Right atrium auricular region (tissue), 2 donors: ENCODE measurements around the gene MUCL1. TPM values are rescaled to one million over a fixed set of nuclear protein-coding genes. Genes with fewer than 3 reads are reported as not detected.

ENCODE experiments used
- DNase-seq: peaks from one replicate; pipeline ENCODE4 v3.0.0-alpha.2; 2019; ENCODE audit warnings: low spot score
- H3K27ac ChIP-seq, 2 donors: fragments of 200-600 bp; sonication (generic); 1 replicate in 1 of 2; 2 replicates in 1 of 2; pipeline ENCODE4 v1.5.1; 2016 to 2019
- H3K27me3 ChIP-seq, 2 donors: fragments of 200-600 bp; sonication (generic); one replicate each; pipeline versions ENCODE4 v1.5.1 to v1.6.0; 2017 to 2019
- H3K36me3 ChIP-seq: fragments of 200-600 bp; sonication (generic); one replicate; pipeline ENCODE4 v1.5.1; 2016
- H3K4me1 ChIP-seq, 2 donors: fragments of 200-600 bp; sonication (generic); one replicate each; pipeline versions ENCODE4 v1.5.1 to v1.6.0; 2017 to 2019
- H3K4me3 ChIP-seq, 2 donors: fragments of 200-600 bp; sonication (generic); 1 replicate in 1 of 2; 2 replicates in 1 of 2; pipeline ENCODE4 v1.5.1; 2017 to 2019; ENCODE audit warnings: mild to moderate bottlenecking in 1 of 2, moderate library complexity in 1 of 2
- H3K9me3 ChIP-seq, 2 donors: fragments of 200-600 bp; sonication (generic); one replicate each; pipeline ENCODE4 v1.5.1; 2019
- total RNA-seq, 2 donors: library from RNA; depleted of rRNA; stranded (reverse); fragments of >200 nt; gene quantifications; one replicate each; pipeline ENCODE4 v1.1.0, GENCODE V29; 2016
- TF ChIP-seq, protein P1 (sequence below), 2 donors: fragments of 200-600 bp; sonication (generic); IDR thresholded peaks; one replicate each; pipeline ENCODE4 v1.5.1; 2019; ENCODE audit warnings: antibody characterized with exemption in 2 of 2

MUCL1 gene
- total RNA-seq, 2 donors from 2014 or later, result not detected

DNA sequence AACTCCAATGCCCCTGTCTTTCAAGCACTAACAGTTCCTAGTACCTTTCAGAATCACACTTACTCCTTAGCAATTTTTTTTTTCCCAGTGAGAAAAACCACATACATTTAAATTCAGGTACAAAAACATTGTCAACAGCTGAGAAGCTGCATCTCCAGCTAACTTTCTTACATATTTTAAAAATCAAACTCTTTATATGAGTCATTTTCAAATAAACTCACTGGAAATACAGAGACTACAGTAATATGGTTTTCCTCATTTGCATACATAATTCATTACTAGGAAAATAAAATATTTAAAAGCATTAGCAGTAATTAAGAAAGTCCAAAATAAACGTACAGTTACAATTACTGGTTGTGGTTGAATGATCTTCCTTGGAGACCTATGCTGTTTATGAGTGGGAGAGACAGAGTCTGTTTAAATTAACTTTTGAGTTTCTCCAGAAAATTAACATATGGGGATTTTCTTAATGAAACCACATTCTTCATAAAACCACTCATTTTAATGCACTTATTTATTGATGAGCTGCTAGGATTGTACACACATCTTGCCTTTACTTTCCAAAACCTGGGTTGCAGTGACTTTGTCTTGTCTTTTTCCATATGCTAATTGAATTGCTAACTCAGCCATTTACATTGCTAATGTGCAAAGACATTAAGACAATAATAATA, 9.8 kb downstream of the MUCL1 start:
- Histone ChIP-seq H3K4me1 (no peaks in the 10 kb centered on the region), H3K36me3 (no peaks in the 10 kb centered on the region), H3K27me3 (no peaks in the 10 kb centered on the region), H3K4me3 (no peak overlapping the region), H3K27ac (no peak overlapping the region), H3K9me3 (no peaks in the 10 kb centered on the region)
- DNase-seq, result no peak
- TF ChIP-seq, protein P1, sequence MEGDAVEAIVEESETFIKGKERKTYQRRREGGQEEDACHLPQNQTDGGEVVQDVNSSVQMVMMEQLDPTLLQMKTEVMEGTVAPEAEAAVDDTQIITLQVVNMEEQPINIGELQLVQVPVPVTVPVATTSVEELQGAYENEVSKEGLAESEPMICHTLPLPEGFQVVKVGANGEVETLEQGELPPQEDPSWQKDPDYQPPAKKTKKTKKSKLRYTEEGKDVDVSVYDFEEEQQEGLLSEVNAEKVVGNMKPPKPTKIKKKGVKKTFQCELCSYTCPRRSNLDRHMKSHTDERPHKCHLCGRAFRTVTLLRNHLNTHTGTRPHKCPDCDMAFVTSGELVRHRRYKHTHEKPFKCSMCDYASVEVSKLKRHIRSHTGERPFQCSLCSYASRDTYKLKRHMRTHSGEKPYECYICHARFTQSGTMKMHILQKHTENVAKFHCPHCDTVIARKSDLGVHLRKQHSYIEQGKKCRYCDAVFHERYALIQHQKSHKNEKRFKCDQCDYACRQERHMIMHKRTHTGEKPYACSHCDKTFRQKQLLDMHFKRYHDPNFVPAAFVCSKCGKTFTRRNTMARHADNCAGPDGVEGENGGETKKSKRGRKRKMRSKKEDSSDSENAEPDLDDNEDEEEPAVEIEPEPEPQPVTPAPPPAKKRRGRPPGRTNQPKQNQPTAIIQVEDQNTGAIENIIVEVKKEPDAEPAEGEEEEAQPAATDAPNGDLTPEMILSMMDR (IDR thresholded peaks at IDR 0.05), result no peak

DNA sequence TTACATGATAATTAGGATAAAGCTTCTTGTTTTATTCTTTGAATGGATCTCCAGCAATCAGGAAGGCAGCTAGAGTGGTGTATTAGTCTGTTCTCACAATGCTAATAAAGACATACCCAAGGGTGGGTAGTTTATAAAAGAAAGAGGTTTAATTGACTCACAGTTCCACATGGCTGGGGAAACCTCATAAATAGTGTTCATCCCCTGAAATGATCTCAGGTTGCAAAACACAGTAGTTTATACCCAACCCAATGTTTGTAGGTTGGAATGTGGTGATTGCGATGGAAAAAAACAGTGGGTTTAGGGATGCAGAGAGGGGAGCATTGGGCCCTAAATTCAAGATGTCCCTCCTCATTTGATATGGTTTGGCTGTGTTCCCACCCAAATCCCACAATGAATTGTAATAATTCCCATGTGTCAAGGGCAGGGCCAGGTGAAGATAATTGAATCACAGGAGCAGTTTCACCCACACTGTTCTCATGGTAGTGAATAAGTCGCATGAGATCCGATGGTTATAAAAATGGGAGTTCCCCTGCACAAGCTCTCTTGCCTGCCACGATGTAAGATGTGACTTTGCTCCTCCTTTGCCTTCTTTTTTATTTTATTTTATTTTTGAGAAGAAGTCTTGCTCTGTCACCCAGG, 11.5 kb downstream of the MUCL1 start:
- H3K27me3 ChIP-seq, result no peaks in the 10 kb centered on the region
- no peak for DNase-seq
- no peaks in the 10 kb centered on the region for H3K9me3 ChIP-seq
- H3K4me1 ChIP-seq, result no peaks in the 10 kb centered on the region
- H3K36me3 ChIP-seq, result no peaks in the 10 kb centered on the region
- no peak overlapping the region for H3K4me3 ChIP-seq
- no peak overlapping the region for H3K27ac ChIP-seq
- TF ChIP-seq, protein P1 (IDR thresholded peaks at IDR 0.05), result no peak

DNA sequence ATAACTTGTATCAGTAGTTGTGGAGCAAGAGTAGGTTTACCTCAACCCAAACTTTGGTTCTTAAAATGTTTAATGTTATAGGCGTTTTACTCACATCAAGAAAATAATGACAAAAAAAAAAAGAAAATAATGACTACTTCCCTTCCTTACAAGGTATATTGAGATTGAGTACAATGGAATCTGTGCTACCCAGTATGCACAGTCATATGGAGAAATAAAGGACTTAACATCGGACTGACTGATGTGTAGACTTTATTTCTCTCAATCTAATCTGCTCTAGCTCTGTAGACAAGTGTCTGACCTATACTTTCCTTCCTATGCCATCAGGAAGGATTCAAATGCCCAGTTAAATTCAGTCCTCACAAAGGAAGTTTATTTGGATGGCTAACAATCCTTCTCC, 14.4 kb downstream of the MUCL1 start:
- H3K36me3 ChIP-seq, result no peaks in the 10 kb centered on the region
- H3K27me3 ChIP-seq, result no peaks in the 10 kb centered on the region
- no peaks in the 10 kb centered on the region for H3K4me1 ChIP-seq
- DNase-seq, result no peak
- TF ChIP-seq, protein P1 (IDR thresholded peaks at IDR 0.05), result no peak
- H3K4me3 ChIP-seq, result no peak overlapping the region
- no peak overlapping the region for H3K27ac ChIP-seq
- H3K9me3 ChIP-seq, result no peaks in the 10 kb centered on the region

DNA sequence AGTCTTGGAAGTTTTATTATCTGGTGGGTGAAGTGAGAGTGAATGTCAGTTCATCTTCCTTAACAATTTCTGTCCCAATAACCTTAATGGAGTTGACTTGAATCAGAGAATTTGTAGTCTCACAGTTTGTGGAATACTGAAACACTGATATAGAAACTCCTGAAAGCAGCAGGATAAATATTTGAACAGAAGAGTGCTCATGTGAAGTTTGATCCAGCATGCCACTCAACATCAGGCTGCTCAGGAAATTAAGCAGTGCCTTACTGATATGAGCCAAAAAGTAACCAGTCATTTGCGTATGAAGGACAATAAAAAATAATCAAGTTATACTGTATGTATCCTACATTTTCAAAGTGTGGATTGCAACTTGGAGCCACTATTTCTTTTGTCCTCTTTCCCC, 15.7 kb downstream of the MUCL1 start:
- Histone ChIP-seq H3K4me3 (no peak overlapping the region), H3K9me3 (no peaks in the 10 kb centered on the region), H3K4me1 (no peaks in the 10 kb centered on the region), H3K36me3 (no peaks in the 10 kb centered on the region), H3K27ac (no peak overlapping the region), H3K27me3 (no peaks in the 10 kb centered on the region)
- no peak for DNase-seq
- TF ChIP-seq, protein P1 (IDR thresholded peaks at IDR 0.05), result no peak

DNA sequence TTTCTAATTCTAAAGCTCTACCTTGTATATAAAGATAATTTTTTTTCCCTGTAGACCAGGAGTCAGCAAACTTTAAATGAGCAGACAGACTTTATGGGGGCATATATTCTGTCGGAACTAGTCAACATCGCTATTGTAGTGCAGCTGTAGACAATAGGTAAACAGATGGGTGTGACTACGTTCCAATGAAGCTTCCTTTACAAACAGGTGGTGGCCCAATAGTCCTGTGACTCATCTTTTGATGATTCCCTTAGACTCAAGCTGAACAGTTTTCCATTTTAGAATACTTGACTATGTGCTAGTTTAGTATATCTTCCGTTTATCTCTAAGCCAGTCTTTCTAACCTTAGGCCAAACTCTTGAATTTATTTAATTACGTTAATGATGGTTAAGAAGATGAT, 16.3 kb downstream of the MUCL1 start:
- DNase-seq, result no peak
- Histone ChIP-seq H3K4me3 (no peak overlapping the region), H3K27ac (no peak overlapping the region), H3K36me3 (no peaks in the 10 kb centered on the region), H3K27me3 (no peaks in the 10 kb centered on the region), H3K4me1 (no peaks in the 10 kb centered on the region), H3K9me3 (no peaks in the 10 kb centered on the region)
- TF ChIP-seq, protein P1 (IDR thresholded peaks at IDR 0.05), result no peak
